ENCODE results near the gene ZNF248. TPM values are rescaled to one million over a fixed set of nuclear protein-coding genes. Genes with fewer than 3 reads are reported as not detected.

Gene ZNF248
- total RNA-seq, 1 donor from 2014 or later, result 9.9 TPM

- intact Hi-C loops (cut with micrococcal nuclease), result no loop called here
Observed at GRCh38 chr10:37826806-37827205, 30.6 kb downstream of the ZNF248 start.

GRCh38 chr10:37821237-37821636 is 36.2 kb downstream of the ZNF248 start:
- intact Hi-C loops (cut with micrococcal nuclease), result no loop called here

GRCh38 chr10:37819797-37820196 is 37.6 kb downstream of the ZNF248 start:
- intact Hi-C loops (cut with micrococcal nuclease), result no loop called here

- intact Hi-C loops (cut with micrococcal nuclease), result no loop called here
Observed at GRCh38 chr10:37816290-37816689, 41.1 kb downstream of the ZNF248 start.

GRCh38 chr10:37813763-37814162 is 43.6 kb downstream of the ZNF248 start:
- intact Hi-C loops (cut with micrococcal nuclease), result no loop called here

DNA sequence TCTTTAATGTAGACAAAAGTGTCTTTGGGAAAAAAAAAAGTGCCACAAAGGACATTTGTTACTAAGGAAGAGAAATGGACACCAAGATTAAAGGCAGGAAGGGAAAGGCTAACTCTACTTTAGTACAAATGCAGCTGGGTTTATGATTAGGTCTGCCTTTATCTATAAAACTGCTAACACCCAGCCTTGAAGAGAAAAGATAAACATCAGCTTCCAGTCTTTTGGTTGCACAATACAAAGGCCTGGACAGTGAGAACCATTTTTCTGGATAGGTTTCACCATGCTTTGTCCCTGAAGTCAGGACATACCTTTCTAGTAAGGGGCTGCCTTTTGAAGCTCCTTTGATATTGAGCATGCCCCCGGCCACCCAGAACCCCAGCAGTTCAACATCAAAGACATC is 45.1 kb downstream of the ZNF248 start:
- intact Hi-C loops (cut with micrococcal nuclease), result no loop called here

DNA sequence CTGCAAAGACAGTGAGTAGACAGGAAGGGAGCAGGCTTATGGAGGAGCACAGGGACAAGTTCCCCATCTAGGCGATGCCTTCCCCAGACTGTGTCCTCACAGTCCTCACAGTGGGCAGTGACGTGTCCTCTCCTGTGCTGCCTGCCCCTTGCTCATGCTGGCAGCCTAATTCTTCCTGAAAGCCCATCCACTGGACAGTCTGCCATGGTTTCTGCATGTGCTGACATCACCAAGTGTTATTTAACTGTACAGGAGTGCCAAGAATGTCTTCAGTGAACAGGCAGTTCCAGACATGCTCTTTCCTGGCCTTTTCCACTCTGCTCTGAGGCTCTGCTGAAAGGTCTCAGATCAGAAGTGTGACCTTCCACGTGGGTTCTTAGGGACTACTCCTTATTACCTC is 54.1 kb downstream of the ZNF248 start:
- intact Hi-C loops (cut with micrococcal nuclease), result no loop called here

DNA sequence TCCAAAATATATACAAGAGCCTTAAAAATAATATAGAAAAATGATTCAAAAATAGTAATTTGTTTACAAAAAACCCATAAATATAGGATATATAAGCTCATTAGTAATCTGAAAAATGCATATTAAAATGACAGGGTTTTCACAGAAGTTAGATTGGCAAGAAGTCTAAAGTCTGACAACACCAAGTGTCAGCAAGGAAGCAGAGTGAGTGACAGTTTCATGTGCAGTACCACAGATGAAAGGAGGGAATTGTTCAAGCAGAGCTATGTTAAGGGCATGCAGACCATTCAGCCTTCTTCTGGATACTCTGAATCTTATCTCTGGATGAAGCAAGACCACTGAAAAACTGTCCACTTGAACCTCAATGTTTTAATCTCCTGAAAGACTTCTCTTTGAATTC is 55.9 kb downstream of the ZNF248 start:
- intact Hi-C loops (cut with micrococcal nuclease), result no loop called here

GRCh38 chr10:37794305-37794976 is 63.0 kb downstream of the ZNF248 start:
- intact Hi-C loops (cut with micrococcal nuclease), result no loop called here

- intact Hi-C loops (cut with micrococcal nuclease), result no loop called here
Observed at GRCh38 chr10:37789590-37789989, 67.8 kb downstream of the ZNF248 start.

DNA sequence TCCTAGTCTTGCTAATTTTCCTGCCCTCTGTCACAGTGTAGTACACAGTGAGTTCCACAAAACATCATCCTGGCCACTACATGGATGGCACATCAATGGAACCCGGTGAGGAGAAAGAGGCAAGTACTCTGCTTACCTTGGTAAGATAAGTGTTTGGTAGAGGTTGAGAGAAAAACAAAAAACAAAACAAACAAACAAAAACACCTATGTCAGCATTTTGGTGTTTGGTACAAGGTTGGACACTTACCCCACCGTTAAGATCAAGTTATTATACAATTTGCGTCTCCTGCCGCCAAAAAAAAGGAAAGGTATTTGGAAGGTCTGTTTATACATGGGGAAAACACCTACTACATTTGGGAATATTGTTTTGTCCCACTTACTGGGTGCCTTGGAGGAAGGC is 72.7 kb downstream of the ZNF248 start:
- intact Hi-C loops (cut with micrococcal nuclease), result no loop called here

DNA sequence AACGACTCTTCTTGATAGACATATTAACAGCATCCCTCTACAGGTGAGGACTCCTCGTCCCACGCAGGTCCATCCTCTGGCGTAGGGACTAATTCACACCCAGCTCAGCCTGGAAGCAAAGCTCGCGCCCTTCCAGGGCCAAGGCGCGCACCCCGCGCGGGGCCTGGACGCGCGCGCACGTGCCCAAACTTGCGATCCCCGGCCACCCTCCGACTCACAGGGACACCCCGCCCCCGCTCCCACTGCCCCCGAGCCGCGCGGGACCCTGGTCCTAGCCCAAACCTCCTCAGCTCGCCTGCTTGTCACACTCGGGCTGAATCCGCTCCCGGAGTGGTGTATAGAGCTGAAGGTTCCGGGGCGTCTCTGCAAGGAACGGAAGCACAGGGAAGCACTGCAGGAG is 76.9 kb downstream of the ZNF248 start:
- intact Hi-C loops (cut with micrococcal nuclease), result no loop called here

DNA sequence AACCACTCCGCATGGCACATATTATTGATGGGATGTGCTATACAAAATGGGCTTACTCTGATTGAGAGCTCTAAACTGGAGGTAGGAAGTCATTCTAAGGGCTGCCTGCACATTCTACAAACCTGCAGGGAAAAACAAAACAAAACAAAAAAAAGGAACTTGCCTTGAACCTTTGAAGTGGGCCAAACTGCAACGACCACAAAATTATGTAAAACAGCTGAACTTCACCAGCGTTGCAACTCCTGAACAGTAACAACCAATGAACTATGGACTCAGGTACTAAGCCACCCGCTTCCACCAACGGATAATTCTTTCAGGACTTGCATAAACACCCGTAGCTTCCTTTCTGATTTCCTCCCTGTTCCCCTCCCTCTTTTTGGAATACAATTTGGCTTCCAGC is 80.4 kb downstream of the ZNF248 start:
- intact Hi-C loops (cut with micrococcal nuclease), result no loop called here

DNA sequence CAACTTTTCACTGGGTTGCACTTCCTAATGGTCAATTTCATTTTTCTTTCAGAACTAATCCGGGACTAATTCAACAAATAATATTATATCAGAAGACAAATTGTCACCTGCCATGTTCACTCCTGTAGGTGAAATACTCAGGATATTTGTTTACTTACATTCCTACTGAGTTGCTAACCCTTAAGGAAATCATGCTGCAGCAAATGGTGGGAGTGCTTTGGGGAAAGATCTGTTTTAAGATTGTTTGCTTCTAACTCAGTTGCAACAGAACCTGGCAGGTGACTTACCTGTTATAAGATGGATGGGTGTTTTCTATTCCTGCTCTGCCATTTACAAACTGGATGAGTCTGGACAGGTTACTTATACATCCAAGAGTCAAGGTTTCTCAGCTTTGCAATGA is 81.8 kb downstream of the ZNF248 start:
- intact Hi-C loops (cut with micrococcal nuclease), result no loop called here

DNA sequence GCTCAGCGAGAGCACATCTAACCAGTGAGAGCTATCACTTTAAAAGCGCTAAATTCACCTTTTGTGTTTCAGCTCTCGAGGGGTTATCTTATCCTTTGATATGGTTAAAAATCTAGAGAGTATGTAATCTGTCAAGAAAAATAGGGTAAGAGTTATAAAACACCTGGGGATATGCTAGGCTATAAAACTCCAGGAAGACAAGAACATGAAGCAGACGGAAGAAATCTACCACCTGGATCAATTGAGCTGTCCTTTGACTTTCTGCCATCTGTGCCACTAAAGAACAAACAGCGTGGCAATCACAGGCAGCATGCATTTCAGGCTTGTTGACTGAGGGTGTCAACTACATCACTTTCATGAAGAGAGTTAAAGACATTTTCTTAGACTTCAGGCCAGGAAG is 83.1 kb downstream of the ZNF248 start:
- intact Hi-C loops (cut with micrococcal nuclease), result no loop called here

DNA sequence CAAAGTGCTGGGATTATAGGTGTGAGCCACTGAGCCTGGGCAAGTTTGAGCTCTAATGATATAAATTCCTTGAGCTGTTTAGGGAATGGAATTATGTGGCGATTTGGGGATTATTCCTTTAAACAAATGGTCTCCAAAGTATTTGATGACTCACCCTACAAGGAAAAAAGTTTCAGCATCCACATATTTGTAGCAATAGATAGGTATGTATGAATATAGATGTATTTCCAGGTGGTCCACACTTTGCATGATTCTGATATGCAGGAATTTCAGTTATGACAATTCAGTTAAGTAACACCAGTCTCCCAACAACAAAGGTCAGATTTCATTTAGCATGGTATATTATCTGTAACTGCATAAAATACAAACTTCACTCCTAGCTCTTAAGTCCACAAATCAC is 92.2 kb downstream of the ZNF248 start:
- intact Hi-C loops (cut with micrococcal nuclease), result no loop called here

- intact Hi-C loops (cut with micrococcal nuclease), result no loop called here
Observed at GRCh38 chr10:37763132-37763531, 94.3 kb downstream of the ZNF248 start.

GRCh38 chr10:37762287-37762686 is 95.1 kb downstream of the ZNF248 start:
- intact Hi-C loops (cut with micrococcal nuclease), result no loop called here

DNA sequence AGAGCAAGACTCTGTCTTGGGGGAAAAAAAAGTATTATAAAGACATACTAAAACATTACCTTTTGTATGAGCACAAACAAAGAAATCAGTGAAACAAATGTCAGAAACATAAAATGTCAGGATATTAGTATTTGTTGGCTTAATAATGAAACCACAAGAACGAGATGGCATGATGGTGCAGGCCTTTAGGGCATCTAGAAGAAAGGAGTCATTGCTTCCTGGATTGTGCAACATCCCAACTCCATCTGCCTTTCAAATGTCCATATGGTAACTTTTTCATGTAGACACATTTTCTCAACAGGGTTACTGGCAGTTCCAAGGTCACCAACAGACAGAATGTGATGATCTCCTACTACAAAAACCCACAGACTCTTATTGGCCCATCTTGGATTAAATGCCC is 96.6 kb downstream of the ZNF248 start:
- intact Hi-C loops (cut with micrococcal nuclease), result no loop called here

DNA sequence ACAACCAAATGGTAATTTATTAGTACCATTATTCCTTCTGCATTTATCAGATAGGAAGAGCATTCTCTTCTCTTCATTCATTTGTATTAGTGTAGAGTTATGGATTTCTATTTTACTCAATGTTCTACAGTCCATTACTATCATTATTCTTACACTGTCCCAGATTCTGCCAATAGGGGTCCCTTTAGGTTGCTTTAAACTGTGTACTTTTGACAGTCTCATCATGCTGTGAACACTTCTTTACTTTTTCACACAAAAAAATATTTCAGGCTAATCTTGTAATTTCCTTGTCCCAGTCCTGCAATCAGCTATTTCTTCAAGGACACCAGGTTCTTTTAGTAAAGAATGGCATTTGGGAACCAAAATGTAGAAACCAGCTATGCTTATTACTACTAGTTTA is 99.3 kb downstream of the ZNF248 start:
- intact Hi-C loops (cut with micrococcal nuclease), result no loop called here

DNA sequence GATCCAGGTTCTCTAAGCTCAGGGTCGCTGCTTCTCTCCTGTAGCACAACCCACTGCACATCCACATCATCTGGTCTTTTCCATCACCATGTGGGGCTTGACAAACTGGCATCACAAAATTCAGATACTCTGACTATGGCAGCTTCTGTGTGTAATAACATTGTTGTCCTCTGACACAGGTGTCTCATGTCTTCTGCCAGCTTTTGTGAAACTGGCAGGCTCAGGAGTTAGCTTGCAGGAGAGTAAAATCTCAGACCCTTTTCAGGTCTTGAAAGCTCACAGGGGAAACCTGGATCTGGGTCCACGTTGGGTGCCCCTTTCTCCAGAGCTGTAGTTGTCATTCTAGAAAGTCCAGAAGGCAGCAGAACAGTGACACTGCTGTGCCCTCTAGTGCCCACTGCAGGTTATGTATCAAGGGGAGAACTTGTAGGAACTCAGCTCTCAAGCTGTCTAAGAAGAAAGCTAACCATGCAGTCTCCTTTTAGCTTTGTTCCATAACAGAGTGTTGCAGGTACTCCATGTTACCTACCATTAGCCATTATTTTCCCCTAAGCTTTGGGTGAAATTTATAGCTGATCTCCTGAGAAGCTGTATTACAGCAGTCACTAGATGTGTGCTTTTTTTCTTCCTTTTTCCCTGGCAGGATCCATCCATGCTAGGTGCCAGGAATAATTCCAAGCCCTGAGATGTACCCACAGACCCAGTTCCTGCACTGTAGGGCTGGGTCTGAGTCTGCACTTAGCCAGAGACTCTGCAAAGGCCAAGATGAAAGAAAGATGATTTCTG is 102.7 kb downstream of the ZNF248 start:
- intact Hi-C loops (cut with micrococcal nuclease), result no loop called here

- intact Hi-C loops (cut with micrococcal nuclease), result no loop called here
Observed at GRCh38 chr10:37752334-37752875, 105.0 kb downstream of the ZNF248 start.

DNA sequence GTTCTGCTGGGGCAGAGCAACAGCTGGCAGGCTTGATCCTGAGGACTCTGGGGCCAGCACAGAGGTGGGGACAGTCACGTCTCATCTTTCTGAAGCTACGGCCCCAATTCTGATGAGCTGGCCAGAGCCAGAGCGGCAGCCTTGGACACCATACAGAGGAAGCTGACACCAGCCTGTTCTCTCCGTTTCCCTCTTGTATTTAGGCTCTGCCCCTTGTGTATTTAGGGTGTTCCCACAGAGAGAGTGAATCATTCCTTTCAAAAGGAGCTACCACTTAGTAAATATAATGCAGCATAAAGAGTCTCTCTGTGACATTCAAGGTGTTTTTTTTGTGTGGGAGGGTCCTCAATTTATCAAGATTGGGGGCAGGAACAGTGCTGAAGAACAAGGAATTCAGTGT is 109.2 kb downstream of the ZNF248 start:
- intact Hi-C loops (cut with micrococcal nuclease), result no loop called here
